Endothelial cell of umbilical vein (primary cell): ENCODE results near the gene TIMM17B. TPM values are rescaled to one million over a fixed set of nuclear protein-coding genes. Genes with fewer than 3 reads are reported as not detected.
"Not testable (repeated sequence)": the region's sequence is repeated elsewhere in the genome, so short reads cannot be mapped to it uniquely, and the experiment has no call there.

Experiments used
- BruUV-seq: library from RNA; stranded (reverse); fragments of 400-500 nt; replicated peaks from 2 replicates; lab custom pipeline; 2021; lab: Mats Ljungman, UMichigan
- CTCF ChIA-PET: fragments of 300-600, 350-600 bp; sonication (Branson Sonifier 250); formaldehyde crosslinking; loops from one replicate; lab custom pipeline; 2021; ENCODE audit warnings: antibody characterized with exemption, inconsistent platforms; lab: Charles Lee
- POLR2A ChIA-PET: fragments of 300-600, 350-600 bp; sonication (Branson Sonifier 250); formaldehyde crosslinking; loops from one replicate; lab custom pipeline; 2021; ENCODE audit warnings: antibody characterized with exemption, inconsistent platforms; lab: Charles Lee
- DNase-seq: peaks from one replicate; pipeline ENCODE4 v3.0.0-alpha.2; 2011; ENCODE audit warnings: low read depth, low spot score
- FAIRE-seq: peaks from 2 replicates; lab custom pipeline; 2011; peaks lifted over from hg19 to GRCh38; lab: Jason Lieb, UNC
- H2AFZ ChIP-seq: 2 replicates; pipeline ENCODE4 v1.6.0; 2012; ENCODE audit warnings: low read depth, low read length, control low read depth, inconsistent platforms
- H3K27ac ChIP-seq: 2 replicates; pipeline ENCODE4 v1.5.1; 2011; ENCODE audit warnings: low read depth, mild to moderate bottlenecking, control low read depth, low read length, moderate library complexity; ENCODE audit not compliant: insufficient read depth
- H3K27me3 ChIP-seq, 2 experiments: 2 replicates each; pipeline versions ENCODE4 v1.6.0 to v1.6.1; 2011; ENCODE audit warnings: low read length in 2 of 2, mixed read lengths in 1 of 2; ENCODE audit not compliant: control insufficient read depth in 2 of 2, insufficient read depth in 2 of 2
- H3K36me3 ChIP-seq, 2 experiments: 2 replicates in 1 of 2; 3 replicates in 1 of 2; pipeline ENCODE4 v1.5.1; 2011; ENCODE audit warnings: low read length in 2 of 2, mild to moderate bottlenecking in 1 of 2, moderate library complexity in 1 of 2; ENCODE audit not compliant: control insufficient read depth in 2 of 2, insufficient read depth in 2 of 2; ENCODE audit errors: extremely low read depth in 1 of 2
- H3K4me1 ChIP-seq: 3 replicates; pipeline ENCODE4 v1.5.1; 2011; ENCODE audit warnings: mild to moderate bottlenecking, low read length; ENCODE audit not compliant: control insufficient read depth, insufficient read depth; ENCODE audit errors: extremely low read depth
- H3K4me2 ChIP-seq: 2 replicates; pipeline ENCODE4 v1.6.1; 2011; ENCODE audit warnings: low read length, control low read depth, mixed read lengths; ENCODE audit not compliant: insufficient read depth
- H3K4me3 ChIP-seq, 3 experiments: fragments of 200-600 bp in 1 of 3; sonication (generic), shearing (Covaris generic) in 1 of 3; replicated peaks in 1 of 3; 2 replicates each; pipeline ENCODE4 v1.5.1; 2011 to 2016; ENCODE audit warnings: control low read depth in 3 of 3, low read length in 3 of 3, mild to moderate bottlenecking in 2 of 3, inconsistent platforms in 1 of 3, low read depth in 1 of 3, moderate library complexity in 1 of 3; ENCODE audit not compliant: insufficient read depth in 1 of 3
- H3K79me2 ChIP-seq: 2 replicates; pipeline ENCODE4 v1.6.0; 2012; ENCODE audit warnings: low read length, inconsistent platforms; ENCODE audit not compliant: control insufficient read depth, insufficient read depth
- H3K9ac ChIP-seq: replicated peaks from 2 replicates; pipeline ENCODE3; 2011; ENCODE audit warnings: low read length, control low read depth; ENCODE audit not compliant: insufficient read depth; ENCODE audit errors: extremely low read depth
- H3K9me1 ChIP-seq: replicated peaks from 3 replicates; pipeline ENCODE4 v1.6.0; 2011; ENCODE audit warnings: mild to moderate bottlenecking, low read length; ENCODE audit not compliant: control insufficient read depth, insufficient read depth; ENCODE audit errors: extremely low read depth
- H3K9me3 ChIP-seq: replicated peaks from 2 replicates; pipeline ENCODE4 v1.5.1; 2012; ENCODE audit warnings: low read length, inconsistent platforms; ENCODE audit not compliant: control insufficient read depth, insufficient read depth
- H4K20me1 ChIP-seq: replicated peaks from 2 replicates; pipeline ENCODE3; 2011; ENCODE audit warnings: mild to moderate bottlenecking, low read length; ENCODE audit not compliant: control insufficient read depth, insufficient read depth; ENCODE audit errors: extremely low read depth
- JUN ChIP-seq: IDR thresholded peaks from 2 replicates; pipeline ENCODE4 v1.6.1; 2011; ENCODE audit warnings: borderline replicate concordance, low read depth; ENCODE audit not compliant: insufficient read length, insufficient read depth
- POLR2A ChIP-seq: IDR thresholded peaks from 2 replicates; pipeline ENCODE4 v1.6.1; 2012; ENCODE audit warnings: low read depth, mild to moderate bottlenecking, control low read depth, low read length
- dilution Hi-C: fragments of 300-500 bp; cut with MboI; formaldehyde crosslinking; loops from one replicate; pipeline ENCODE4 v1.15.0; 2019; ENCODE audit warnings: low sequenced_read_pairs; ENCODE audit not compliant: extremely low pct_ligation_motif_present
- intact Hi-C: fragments of 100-400 bp; cut with micrococcal nuclease; formaldehyde crosslinking; loops from one replicate; pipeline ENCODE4 v1.10.0; 2022
- polyA plus RNA-seq, 4 experiments: library from polyadenylated mRNA; depleted of rRNA in 3 of 4; stranded (reverse) in 3 of 4; unstranded in 1 of 4; fragments of >200 nt; gene quantifications; 2 replicates each; pipeline versions ENCODE4 v1.2.1 to v1.2.3, GENCODE V29; 2011 to 2012; ENCODE audit warnings: missing spikeins in 1 of 4
- total RNA-seq: library from RNA; stranded (reverse); gene quantifications from 2 replicates; pipeline ENCODE4 v1.2.3, GENCODE V29; 2021

The TIMM17B gene
- total and polyA plus RNA-seq, 2 donors (not counting 3 experiments of a cell fraction or from before 2014, with no cell fraction given) = 36.0 to 73.1 TPM

DNA sequence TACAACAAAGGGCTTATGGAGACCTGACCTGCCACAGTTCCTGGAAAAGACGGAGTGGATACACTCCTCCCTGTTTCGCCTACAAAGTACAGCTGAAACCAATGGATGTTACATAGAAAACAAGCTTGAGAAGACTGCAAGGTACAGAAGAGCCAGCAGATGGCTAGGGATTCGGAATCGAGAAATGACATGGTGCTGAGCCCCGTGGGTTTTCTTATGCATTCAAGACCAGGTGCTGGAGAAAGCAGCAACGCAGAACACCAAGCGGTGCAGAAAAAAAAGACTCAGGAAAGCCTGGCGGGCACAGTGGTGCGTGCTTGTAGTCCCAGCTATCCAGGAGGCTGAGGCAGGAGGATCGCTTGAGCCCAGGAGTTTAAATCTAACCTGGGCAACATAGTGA is 13.8 kb downstream of the TIMM17B start:
- Histone ChIP-seq H3K4me1 (no peaks in the 10 kb centered on the region), H3K27ac (no peak overlapping the region), H3K36me3 (no peaks in the 10 kb centered on the region), H3K9me3 (no peaks in the 10 kb centered on the region), H4K20me1 (no peaks in the 10 kb centered on the region), H3K79me2 (no peaks in the 10 kb centered on the region), H3K4me2 (no peak overlapping the region), H3K4me3 (no peak overlapping the region), H3K9me1 (no peaks in the 10 kb centered on the region), H3K27me3 (no peaks in the 10 kb centered on the region), H3K9ac (no peak overlapping the region), H2AFZ (no peak overlapping the region)
- dilution Hi-C loops (no loop called here), intact Hi-C loops (no loop called here)
- TF ChIP-seq JUN (no peak), POLR2A (no peak)
- DNase-seq (no peak), FAIRE-seq (no peak)
- ChIA-PET CTCF (no interaction called here), POLR2A (no interaction called here)
- no TSS peak for BruUV-seq

DNA sequence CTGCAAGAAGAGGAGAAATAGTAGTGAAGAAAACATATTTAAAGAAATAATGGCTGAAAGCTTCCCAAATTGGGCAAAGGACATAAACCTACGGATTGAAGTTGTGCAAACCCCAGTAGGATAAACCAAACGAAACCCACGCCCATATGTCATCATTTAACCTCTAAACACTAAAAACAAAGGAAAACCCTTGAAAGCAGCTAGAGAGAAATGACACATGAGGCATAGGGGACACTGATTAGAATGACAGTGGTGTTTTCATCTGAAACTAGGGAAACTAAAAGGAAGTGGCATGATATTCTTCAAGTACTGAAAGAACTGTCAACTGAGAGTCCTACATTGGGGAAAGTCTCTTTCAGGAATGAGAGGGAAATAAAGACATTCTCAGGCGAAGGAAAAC is 20.6 kb downstream of the TIMM17B start:
- H3K27me3 ChIP-seq, H3K4me2 ChIP-seq, H2AFZ ChIP-seq, BruUV-seq, H3K9ac ChIP-seq, H3K27ac ChIP-seq, H3K4me3 ChIP-seq, H3K4me1 ChIP-seq, H3K79me2 ChIP-seq, POLR2A ChIA-PET, H3K9me1 ChIP-seq, dilution Hi-C loops, CTCF ChIA-PET, FAIRE-seq, H3K36me3 ChIP-seq, H4K20me1 ChIP-seq, DNase-seq, intact Hi-C loops, H3K9me3 ChIP-seq: not testable (repeated sequence)

DNA sequence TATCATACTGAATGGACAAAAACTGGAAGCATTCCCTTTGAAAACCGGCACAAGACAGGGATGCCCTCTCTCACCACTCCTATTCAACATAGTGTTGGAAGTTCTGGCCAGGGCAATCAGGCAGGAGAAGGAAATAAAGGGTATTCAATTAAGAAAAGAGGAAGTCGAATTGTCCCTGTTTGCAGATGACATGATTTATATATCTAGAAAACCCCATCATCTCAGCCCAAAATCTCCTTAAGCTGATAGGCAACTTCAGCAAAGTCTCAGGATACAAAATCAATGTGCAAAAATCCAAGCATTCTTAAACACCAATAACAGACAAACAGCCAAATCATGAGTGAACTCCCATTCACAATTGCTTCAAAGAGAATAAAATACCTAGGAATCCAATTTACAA is 25.6 kb downstream of the TIMM17B start:
- H3K79me2 ChIP-seq, H3K36me3 ChIP-seq, H3K27me3 ChIP-seq, H3K9ac ChIP-seq, BruUV-seq, H2AFZ ChIP-seq, H3K9me1 ChIP-seq, H3K4me2 ChIP-seq, CTCF ChIA-PET, H3K4me3 ChIP-seq, dilution Hi-C loops, POLR2A ChIA-PET, H3K4me1 ChIP-seq, intact Hi-C loops, DNase-seq, H3K27ac ChIP-seq, H4K20me1 ChIP-seq, H3K9me3 ChIP-seq, FAIRE-seq: not testable (repeated sequence)
